Mesothelial cell of epicardium (in vitro differentiated cells): Measurements from ENCODE around the gene ADAM19. TPM values are rescaled to one million over a fixed set of nuclear protein-coding genes. Genes with fewer than 3 reads are reported as not detected.

ENCODE experiments used
- DNase-seq, 2 experiments: peaks; one replicate each; pipeline ENCODE4 v3.0.0; 2021; ENCODE audit warnings: low spot score in 2 of 2; ENCODE audit not compliant: unreplicated experiment in 2 of 2
- H3K27ac Mint-ChIP-seq: 2 replicates; pipeline ENCODE4 v1.8.0; 2021; ENCODE audit warnings: mixed read lengths
- H3K27me3 Mint-ChIP-seq: 2 replicates; pipeline ENCODE4 v1.8.0; 2021; ENCODE audit warnings: low read depth, mixed read lengths
- H3K36me3 Mint-ChIP-seq: 2 replicates; pipeline ENCODE4 v1.8.0; 2021; ENCODE audit warnings: mixed read lengths
- H3K4me1 Mint-ChIP-seq: 2 replicates; pipeline ENCODE4 v1.8.0; 2021; ENCODE audit warnings: mixed read lengths
- H3K4me3 Mint-ChIP-seq: 2 replicates; pipeline ENCODE4 v1.8.0; 2021; ENCODE audit warnings: mild to moderate bottlenecking, moderate library complexity, mixed read lengths
- H3K9me3 Mint-ChIP-seq: 2 replicates; pipeline ENCODE4 v1.8.0; 2021; ENCODE audit warnings: mixed read lengths
- total RNA-seq: library from RNA; stranded (reverse); gene quantifications from 3 replicates; pipeline ENCODE4 v1.2.1, GENCODE V29; 2021
- TF ChIP-seq, protein P1 (sequence below): fragments of 200-600 bp; sonication (generic); IDR thresholded peaks from one replicate; pipeline ENCODE4 v1.5.0; 2021; ENCODE audit warnings: antibody characterized with exemption; ENCODE audit not compliant: unreplicated experiment

Gene ADAM19, protein sequence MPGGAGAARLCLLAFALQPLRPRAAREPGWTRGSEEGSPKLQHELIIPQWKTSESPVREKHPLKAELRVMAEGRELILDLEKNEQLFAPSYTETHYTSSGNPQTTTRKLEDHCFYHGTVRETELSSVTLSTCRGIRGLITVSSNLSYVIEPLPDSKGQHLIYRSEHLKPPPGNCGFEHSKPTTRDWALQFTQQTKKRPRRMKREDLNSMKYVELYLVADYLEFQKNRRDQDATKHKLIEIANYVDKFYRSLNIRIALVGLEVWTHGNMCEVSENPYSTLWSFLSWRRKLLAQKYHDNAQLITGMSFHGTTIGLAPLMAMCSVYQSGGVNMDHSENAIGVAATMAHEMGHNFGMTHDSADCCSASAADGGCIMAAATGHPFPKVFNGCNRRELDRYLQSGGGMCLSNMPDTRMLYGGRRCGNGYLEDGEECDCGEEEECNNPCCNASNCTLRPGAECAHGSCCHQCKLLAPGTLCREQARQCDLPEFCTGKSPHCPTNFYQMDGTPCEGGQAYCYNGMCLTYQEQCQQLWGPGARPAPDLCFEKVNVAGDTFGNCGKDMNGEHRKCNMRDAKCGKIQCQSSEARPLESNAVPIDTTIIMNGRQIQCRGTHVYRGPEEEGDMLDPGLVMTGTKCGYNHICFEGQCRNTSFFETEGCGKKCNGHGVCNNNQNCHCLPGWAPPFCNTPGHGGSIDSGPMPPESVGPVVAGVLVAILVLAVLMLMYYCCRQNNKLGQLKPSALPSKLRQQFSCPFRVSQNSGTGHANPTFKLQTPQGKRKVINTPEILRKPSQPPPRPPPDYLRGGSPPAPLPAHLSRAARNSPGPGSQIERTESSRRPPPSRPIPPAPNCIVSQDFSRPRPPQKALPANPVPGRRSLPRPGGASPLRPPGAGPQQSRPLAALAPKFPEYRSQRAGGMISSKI
- 17.1 to 19.7 TPM (median 19.7 TPM) in 3 replicates for total RNA-seq

DNA sequence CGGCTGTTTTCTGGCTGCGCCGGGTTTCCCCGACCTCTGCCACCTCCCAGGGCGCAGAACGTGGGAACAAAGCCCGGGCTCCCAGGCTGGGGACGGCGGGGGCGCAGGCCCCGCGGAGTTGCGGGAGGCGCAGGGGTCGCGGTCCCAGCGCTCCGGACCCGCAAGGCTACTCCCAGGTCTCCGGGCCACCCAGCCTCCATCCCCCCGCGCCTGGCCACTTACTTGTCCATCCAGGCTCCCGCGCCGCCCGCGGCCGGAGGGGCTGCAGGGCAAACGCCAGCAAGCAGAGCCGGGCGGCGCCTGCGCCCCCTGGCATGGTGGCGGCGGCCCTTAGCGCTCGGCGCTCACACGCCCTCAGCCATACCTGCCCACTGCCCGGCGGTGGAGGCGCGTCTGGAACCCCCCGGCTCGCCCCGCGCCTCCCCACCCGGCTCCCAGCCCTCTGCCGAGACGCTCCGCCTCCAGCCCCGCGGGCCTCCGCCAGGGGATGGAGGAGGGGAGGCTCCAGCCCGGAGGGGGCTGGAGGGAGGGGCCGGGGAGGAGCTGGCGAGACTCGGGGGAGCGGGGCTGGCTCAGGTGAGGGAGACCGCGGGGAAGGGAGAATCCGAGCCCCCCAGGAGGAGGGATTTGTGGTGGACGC, at the start of gene ADAM19:
ADAM19 (minus strand) TSS at position 395 of the 640 bp plus-strand sequence; CDS start at position 316, 79 bp downstream.
- peak; percentile 52 to 68 for DNase-seq
- H3K27me3 Mint-ChIP-seq: peaks cover 4% of the 10 kb centered on the region
- H3K9me3 Mint-ChIP-seq: no peaks in the 10 kb centered on the region
- H3K36me3 Mint-ChIP-seq: no peaks in the 10 kb centered on the region
- peak within 1 kb of the TSS; percentile 82 for H3K27ac Mint-ChIP-seq
- TF ChIP-seq, protein P1, sequence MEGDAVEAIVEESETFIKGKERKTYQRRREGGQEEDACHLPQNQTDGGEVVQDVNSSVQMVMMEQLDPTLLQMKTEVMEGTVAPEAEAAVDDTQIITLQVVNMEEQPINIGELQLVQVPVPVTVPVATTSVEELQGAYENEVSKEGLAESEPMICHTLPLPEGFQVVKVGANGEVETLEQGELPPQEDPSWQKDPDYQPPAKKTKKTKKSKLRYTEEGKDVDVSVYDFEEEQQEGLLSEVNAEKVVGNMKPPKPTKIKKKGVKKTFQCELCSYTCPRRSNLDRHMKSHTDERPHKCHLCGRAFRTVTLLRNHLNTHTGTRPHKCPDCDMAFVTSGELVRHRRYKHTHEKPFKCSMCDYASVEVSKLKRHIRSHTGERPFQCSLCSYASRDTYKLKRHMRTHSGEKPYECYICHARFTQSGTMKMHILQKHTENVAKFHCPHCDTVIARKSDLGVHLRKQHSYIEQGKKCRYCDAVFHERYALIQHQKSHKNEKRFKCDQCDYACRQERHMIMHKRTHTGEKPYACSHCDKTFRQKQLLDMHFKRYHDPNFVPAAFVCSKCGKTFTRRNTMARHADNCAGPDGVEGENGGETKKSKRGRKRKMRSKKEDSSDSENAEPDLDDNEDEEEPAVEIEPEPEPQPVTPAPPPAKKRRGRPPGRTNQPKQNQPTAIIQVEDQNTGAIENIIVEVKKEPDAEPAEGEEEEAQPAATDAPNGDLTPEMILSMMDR: no peak
- H3K4me1 Mint-ChIP-seq: peaks cover 25% of the 10 kb centered on the region
- H3K4me3 Mint-ChIP-seq: peak within 1 kb of the TSS; percentile 90

- no peak overlapping the region for H3K4me3 Mint-ChIP-seq
- no peak overlapping the region for H3K27ac Mint-ChIP-seq
- H3K27me3 Mint-ChIP-seq: no peaks in the 10 kb centered on the region
- no peaks in the 10 kb centered on the region for H3K4me1 Mint-ChIP-seq
- DNase-seq: no peak
- peaks cover 2% of the 10 kb centered on the region for H3K36me3 Mint-ChIP-seq
- TF ChIP-seq, protein P1: no peak
- peaks cover 8% of the 10 kb centered on the region for H3K9me3 Mint-ChIP-seq
These were observed 48.6 kb upstream of the ADAM19 start for GRCh38 chr5:157624144-157624543.

- H3K27ac Mint-ChIP-seq: no peak overlapping the region
These were observed 45.2 kb upstream of the ADAM19 start for GRCh38 chr5:157620776-157621175.

DNA sequence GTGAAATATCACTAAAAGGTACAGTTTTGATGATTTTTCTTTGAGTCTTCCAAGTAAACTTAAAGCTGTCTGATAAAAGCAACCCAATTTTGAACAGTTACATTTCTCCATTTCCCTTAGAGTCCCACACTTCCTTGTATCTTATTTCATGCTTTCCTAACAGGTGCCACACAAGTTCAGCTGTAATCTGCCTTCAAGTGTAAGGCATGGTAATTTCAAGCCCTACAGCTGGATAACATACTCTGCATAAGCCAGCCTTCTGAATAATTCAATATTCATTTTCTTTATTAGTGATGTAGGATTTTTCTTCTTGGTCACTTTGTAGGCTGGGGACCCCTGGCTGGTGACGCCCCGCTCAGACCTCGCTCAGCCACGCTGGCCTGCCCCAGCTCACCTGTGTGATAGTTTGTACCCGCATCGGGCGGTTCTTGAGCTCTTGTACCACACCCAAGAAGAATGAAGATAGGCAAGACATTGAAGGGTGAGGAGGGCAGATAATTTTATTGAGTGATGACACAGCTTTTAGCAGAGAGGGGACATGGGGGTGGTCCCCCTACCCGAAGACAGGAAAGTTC, 42.7 kb upstream of the ADAM19 start:
- no peaks in the 10 kb centered on the region for H3K27me3 Mint-ChIP-seq
- peaks cover 9% of the 10 kb centered on the region for H3K4me1 Mint-ChIP-seq
- peaks cover 2% of the 10 kb centered on the region for H3K36me3 Mint-ChIP-seq
- TF ChIP-seq, protein P1: no peak
- H3K27ac Mint-ChIP-seq: no peak overlapping the region
- peaks cover 7% of the 10 kb centered on the region for H3K9me3 Mint-ChIP-seq
- no peak for DNase-seq
- no peak overlapping the region for H3K4me3 Mint-ChIP-seq

More at GRCh38 chr5:157620776-157621175, 45.2 kb upstream of the ADAM19 start:
- Mint-ChIP-seq H3K27me3 (no peaks in the 10 kb centered on the region), H3K36me3 (peaks cover 2% of the 10 kb centered on the region), H3K9me3 (peaks cover 7% of the 10 kb centered on the region), H3K4me3 (no peak overlapping the region), H3K4me1 (peaks cover 3% of the 10 kb centered on the region)
- no peak for DNase-seq
- TF ChIP-seq, protein P1: no peak

GRCh38 chr5:157616785-157617184, 41.2 kb upstream of the ADAM19 start:
- Mint-ChIP-seq H3K4me1 (peaks cover 24% of the 10 kb centered on the region), H3K9me3 (no peaks in the 10 kb centered on the region), H3K27ac (no peak overlapping the region), H3K36me3 (no peaks in the 10 kb centered on the region), H3K4me3 (no peak overlapping the region), H3K27me3 (no peaks in the 10 kb centered on the region)
- TF ChIP-seq, protein P1: no peak
- DNase-seq: no peak
